ENCODE data around the gene ICAM1.

Gene ICAM1

DNA sequence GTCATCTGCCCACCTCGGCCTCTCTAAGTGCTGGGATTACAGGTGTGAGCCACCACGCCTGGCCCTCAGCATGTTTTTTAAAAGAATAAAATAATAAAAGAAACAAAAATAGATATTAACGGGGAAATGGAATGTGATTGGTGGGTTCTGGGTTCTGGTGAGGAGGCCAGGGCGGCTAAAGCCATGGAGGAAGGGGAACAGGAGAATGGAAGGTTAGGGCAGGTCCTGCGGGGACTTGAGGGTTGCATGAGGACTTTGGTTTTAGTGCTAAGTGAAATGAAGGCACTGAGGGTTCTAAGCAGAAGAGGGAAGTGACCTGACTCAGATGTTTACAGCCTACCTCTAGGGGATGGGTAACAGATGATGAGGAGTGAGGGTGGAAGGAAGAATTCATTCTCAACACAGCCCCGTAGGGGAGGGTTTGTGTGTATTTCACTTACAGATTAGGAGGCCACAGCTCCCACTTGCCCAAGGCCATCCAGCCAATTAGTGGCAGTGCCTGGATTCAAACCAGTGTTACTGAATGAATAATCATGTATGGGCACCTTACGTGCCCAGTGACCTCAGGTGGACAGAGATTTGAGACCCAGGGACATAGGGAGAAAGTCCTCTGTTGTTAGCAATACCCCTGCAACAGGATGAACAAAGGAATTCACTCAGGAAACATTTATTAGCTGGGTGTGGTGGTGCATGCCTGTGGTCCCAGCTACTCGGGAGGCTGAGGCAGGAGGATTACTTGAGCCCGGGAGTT lies 25.6 kb upstream of the ICAM1 start:
- no peak for DNase-seq

DNA sequence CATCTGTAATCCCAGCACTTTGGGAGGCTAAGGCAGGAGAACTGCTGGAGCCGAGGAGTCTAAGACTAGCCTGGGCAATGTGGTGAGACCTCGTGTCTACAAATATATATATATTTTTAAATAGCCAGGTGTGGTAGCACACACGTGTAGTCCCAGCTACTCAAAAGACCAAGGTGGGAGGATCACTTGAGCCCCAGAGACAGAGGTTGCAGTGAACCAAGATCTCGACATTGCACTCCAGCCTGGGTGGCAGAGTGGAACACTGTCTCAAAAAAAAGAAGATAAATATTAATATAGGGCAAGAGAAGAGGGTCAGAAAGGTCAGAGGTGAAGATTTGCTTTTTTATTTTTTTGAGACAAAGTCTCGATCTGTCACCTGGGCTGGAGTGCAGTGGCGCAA lies 24.4 kb upstream of the ICAM1 start:
- no peak for DNase-seq

DNA sequence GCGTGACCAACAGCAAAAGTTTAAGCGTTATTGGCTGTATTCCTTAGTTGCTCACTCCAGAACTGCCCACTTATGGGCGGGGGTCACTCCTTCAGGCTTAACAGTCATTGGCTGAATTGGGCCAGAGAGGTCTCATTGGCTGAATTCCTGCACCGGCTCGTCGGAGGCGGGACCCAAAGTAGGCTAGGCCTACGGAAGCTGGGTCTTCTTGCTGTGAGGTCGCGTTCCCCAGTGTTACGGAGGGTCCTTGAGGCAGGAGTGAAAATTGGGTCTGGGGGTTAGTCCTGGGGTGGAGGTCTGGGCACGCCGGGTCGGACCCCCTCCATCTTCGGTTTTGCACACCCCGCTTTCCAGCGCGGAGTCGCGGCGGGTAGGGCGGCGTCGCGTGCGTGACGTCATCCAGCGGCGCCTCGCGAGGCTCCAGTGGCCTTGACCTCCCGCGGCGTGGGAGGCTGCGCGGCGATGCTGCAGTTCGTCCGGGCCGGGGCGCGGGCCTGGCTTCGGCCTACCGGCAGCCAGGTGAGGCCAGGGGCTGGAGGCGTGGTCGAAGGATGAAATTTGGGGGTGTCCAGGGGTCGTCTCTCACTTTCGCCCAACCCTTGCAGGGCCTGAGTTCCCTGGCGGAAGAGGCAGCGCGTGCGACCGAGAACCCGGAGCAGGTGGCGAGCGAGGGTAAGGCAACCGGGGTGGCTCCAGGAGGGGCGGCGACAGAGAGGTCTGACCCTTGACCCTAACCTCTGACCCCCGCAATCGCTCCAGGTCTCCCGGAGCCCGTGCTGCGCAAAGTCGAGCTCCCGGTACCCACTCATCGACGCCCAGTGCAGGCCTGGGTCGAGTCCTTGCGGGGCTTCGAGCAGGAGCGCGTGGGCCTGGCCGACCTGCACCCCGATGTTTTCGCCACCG lies 18.9 kb upstream of the ICAM1 start, which contains the start of gene MRPL4:
TSS of gene MRPL4 (plus strand) at position 423 of the 903 bp plus-strand sequence. CDS start at position 463, 40 bp downstream.
- peak; percentile 87 to 93 for DNase-seq

DNA sequence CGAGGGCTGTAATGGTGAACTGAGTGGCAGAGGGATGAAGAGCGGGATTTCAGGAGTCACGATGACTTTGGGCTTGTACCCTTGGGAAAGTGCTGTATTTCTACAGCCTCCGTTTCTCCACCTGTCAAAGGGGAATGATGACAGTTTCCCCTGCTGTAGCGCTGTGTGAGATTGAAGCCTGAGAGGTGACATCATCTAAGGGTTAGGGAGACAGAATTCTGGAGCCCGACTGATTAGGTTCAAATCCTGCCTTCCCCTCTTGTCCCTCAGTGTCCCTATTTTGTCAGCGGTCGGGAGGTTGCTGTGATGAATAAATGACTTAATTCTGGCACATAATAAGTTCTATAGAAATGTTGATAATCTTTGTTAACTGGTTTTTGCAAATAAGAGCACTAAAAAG lies 18.2 kb upstream of the ICAM1 start:
- DNase-seq, result no peak

DNA sequence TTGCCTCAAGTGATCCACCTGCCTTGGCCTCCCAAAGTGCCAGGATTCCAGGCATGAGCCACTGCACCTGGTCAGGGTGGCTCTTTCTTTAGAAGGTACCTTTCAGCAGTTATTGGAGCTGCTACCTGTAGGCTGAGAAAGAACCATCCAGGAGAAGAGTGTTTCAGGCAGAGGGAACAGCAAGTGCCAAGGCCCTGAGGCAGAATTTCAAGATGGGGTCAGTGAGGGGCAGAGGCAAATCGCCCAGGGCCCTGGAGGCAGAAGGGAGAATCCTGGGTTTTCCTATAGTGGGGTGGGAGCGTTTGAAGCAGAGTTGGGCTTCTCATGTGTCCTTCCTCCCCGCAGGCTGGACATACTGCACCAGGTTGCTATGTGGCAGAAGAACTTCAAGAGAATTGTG lies 16.7 kb upstream of the ICAM1 start:
- no peak for DNase-seq

DNA sequence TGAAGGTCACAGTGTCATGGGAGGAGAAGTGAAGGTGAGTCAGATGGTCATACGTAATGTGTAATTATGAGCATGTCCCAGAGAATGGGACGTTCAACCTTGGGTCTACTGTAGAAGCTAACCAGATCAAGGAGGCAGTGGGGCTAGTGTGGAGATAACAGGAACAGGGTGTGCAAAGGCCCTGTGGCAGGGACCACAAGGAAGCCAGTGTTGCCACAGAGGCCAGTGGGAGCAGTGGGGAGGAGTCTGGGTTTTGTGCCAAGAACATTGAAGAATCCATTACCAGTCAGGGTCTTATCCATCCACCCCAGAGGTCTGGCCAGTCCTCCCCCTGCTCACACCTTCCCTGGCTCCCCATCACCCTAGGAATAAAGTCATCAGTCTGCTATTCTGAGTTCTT lies 15.6 kb upstream of the ICAM1 start:
- no peak for DNase-seq

DNA sequence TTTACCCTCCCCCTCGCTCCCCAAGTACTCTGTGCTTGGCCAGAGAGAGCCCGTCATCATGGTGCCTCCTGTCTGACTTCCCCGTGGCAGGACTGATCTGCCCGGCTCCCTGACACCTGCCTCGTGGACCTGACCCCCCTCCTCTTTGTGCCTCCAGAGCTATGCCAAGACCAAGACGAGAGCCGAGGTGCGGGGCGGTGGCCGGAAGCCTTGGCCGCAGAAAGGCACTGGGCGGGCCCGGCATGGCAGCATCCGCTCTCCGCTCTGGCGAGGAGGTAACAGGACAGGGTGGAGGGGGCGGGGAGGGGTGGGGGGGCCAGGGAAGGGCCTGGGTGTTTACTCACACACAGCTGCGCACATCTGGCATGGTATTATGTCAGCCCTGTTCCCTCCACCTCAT lies 14.4 kb upstream of the ICAM1 start:
- DNase-seq, result no peak

DNA sequence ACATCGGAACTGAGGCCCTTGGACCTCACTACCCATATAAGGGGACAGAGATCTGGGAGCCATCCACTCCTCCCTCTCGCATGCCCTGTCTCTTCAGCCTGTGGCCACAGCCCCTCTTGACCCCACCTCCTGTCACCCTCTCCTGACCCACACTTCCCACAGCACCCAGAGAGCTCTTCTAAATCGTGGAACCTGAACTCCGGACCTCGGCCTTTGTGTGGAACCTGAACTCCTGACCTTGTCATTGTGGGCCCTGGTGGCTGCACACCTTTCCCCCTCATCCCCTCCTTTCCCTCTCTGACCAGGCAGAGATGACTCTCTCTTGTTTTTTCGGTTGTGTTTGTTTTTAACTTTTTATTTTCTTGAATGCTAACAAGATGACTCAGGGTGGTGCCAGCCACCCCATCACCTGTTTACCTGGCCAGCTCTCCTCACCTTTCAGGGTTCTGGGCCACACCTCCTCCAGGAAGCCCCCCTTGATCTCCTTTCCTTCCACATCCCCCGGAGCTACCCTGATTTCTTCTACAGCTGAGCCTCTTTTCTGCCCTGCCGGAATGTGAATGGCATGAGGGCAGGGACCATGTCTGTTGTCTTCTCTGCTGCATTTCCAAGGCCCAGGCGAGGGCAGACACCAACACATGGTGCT lies 13.8 kb upstream of the ICAM1 start:
- DNase-seq, result no peak

DNA sequence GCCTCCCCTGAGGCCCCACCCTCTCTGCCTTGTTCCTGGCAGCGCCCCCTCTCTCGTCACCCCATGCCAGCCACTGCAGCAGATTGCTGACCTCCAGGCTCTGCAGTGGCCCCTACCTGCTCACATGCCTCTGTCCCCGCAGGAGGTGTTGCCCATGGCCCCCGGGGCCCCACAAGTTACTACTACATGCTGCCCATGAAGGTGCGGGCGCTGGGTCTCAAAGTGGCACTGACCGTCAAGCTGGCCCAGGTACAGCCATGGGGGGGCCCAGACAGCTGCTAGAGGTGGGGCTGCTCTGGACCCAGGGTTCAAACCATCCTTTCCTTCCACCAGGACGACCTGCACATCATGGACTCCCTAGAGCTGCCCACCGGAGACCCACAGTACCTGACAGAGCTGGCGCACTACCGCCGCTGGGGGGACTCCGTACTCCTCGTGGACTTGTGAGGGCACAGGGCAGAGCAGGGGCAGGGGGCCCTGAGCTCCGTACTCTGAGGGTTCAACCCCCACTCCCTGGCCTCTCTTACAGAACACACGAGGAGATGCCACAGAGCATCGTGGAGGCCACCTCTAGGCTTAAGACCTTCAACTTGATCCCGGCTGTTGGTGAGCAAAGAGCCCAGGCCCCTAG lies 12.7 kb upstream of the ICAM1 start:
- no peak for DNase-seq

DNA sequence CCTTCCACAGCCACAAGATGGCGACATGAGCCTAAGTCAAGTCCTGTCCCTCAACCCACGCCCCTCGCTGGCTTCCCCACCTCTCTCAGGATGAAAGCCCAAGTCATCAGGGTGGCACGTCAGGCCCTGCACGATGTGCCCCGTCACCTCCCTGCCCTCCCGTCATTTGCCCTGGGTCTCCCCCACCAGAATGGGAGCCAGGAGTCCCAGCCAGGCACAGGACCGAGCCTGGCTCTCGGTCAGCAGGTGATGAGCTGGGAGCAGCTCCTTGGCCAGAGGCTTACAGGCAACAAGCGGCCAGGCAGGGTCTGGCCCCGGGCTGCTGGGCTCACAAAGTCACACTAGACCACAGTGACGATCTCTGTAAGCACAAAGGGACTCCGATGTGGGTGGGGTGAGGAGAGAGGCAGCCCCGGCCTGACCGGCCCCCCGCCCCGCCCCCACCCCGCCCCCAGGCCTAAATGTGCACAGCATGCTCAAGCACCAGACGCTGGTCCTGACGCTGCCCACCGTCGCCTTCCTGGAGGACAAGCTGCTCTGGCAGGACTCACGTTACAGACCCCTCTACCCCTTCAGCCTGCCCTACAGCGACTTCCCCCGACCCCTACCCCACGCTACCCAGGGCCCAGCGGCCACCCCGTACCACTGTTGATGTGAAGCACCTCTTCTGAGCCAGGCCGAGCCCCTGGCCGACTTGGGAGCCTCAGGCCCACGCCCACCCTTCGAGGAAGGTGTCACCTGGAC lies 11.6 kb upstream of the ICAM1 start:
- peak; percentile 92 to 95 for DNase-seq

DNA sequence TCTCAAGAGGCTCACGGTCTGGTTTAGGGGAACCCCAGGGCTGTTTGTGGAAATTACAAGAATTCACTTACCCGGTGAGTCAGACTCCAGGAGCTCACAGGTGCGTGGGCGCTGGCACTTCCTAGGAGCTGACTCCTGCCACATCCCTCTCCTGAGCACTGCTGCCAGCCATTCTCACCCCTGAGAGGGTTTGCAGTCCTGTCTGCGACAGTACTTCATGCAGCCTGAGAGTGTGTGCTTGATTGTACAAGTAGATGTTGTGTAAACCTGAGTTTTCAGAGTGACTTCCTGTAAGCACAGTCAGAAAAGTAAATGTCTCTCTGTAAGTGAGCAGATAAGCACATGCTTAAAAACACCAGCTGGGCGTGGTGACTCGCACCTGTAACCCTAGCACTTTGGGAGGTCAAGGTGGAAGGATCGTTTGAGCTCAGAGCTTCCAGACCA lies 10.8 kb upstream of the ICAM1 start:
- DNase-seq, result peak; percentile 60 to 62

DNA sequence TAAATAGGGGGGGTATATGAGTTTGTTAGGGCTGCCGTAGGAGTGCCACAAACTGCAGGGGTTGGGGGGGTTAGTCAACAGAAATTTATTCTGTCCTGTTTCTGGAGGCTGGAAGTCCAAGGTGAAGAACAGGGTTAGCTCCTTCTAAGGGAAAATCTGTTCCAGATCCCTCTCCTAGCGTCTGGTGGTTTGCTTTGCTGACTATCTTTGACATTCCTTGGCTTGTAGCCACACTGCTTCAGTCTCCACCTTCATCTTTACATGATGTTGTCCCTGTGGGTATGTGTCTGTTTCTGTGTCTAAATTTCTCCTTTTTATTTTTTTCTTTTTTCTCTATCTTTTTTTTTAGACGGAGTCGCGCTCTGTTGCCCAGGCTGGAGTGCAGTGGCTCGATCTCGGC lies 8.1 kb upstream of the ICAM1 start:
- DNase-seq, result no peak

DNA sequence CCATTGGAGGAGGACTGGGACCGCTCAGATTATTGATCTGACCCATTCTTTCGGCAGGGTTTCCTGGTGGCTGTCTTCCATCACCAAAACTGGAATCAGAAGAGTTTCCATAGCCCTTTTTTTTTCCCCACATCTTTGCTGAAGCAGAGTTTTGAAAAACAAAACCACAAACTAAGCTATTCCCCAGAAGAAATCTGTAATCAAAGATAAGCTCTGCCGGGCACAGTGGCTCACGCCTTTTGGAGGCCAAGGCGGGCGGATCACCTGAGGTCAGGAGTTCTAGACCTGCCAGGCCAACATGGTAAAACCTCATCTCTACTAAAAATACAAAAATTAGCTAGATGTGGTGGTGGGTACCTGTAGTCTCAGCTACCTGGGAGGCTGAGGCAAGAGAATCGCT lies 4.2 kb upstream of the ICAM1 start:
- DNase-seq, result no peak

DNA sequence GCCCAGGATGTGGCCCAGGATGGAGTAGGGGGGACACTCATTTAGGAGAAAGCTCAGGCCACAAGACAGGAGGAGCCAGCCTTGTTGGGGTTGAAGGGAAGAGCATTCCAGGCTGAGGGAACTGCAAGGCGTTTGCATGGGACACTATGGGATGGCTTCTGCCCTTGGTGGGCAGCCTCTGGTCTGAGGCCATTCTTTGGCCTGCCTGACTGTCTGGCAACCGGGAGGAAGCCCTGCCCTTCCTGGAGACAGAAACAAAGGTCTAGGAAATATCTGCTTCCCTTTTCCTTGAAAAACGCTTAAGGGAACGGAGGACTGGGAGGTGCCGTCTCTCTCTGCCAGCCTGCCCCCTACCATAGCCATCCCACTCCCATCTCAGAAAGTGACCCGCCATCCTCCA lies 2.8 kb upstream of the ICAM1 start:
- no peak for DNase-seq

DNA sequence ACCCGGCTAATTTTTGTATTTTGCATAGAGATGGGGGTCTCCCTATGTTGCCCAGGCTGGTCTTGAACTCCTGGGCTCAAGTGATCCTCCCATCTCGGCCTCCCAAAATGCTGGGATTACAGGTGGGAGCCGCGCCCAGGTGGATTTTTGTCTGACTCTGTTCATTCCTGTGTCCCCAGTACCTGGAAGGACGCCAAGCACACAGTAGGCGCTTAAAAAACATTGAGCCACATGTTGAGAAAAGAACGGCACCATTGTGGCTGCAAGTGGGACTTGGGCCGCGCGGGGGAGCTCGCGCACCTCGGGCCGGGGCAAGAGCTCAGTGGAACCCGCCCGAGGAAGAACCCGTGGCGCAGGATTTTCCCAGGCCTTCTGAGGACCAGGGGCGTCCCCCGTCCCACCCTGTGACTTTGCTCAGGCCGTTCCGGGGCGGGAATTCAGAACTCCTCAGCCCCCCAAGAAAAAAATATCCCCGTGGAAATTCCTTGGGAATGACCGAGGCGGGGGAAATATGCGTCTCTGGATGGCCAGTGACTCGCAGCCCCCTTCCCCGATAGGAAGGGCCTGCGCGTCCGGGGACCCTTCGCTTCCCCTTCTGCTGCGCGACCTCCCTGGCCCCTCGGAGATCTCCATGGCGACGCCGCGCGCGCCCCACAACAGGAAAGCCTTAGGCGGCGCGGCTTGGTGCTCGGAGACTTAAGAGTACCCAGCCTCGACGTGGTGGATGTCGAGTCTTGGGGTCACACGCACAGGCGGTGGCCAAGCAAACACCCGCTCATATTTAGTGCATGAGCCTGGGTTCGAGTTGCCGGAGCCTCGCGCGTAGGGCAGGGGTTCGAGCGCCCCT lies 1.4 kb upstream of the ICAM1 start:
- DNase-seq, result peak; percentile 91 to 92

DNA sequence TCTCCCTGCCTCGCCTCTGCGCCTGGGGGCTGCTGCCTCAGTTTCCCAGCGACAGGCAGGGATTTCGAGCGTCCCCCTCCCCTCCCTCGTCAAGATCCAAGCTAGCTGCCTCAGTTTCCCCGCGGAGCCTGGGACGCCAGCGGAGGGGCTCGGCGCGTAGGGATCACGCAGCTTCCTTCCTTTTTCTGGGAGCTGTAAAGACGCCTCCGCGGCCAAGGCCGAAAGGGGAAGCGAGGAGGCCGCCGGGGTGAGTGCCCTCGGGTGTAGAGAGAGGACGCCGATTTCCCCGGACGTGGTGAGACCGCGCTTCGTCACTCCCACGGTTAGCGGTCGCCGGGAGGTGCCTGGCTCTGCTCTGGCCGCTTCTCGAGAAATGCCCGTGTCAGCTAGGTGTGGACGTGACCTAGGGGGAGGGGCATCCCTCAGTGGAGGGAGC lies 722 bp upstream of the ICAM1 start:
- DNase-seq, result peak; percentile 67 to 69

DNA sequence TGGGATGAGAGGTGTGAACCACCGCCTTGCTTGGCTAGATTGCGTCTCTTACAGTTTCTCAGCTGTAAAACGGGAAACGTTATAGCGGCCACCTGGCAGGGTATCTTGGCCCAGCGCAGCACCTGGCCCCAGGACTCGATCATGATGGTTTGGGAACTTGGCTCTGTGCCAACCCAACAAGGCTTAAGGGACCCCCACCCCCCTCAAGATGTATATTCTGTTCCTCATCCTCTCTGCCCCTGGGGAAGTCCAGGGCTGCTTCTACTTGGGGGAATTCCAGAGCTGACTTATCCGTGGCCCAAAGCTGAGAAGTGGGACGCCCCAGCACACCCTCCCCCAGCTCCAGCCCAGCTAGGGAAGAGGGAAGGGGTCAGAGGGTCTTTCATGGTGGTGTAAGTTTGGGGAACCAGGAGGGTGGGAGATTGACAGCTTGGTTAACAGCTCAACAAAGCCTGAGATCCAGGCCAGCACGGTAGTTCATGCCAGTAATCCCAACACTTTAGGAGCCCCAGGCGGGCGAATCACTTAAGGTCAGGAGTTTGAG lies 695 bp downstream of the ICAM1 start:
- no peak for DNase-seq

DNA sequence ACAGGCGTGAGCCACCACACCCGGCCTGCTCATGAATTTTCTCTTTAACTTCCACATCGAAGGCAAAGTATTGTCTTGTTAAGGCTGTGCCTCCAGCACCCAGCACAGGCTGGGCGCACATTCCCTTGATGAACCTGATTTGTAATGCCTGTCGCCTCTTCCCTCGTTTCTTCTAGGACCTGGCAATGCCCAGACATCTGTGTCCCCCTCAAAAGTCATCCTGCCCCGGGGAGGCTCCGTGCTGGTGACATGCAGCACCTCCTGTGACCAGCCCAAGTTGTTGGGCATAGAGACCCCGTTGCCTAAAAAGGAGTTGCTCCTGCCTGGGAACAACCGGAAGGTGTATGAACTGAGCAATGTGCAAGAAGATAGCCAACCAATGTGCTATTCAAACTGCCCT lies 3.7 kb downstream of the ICAM1 start:
- DNase-seq, result no peak

DNA sequence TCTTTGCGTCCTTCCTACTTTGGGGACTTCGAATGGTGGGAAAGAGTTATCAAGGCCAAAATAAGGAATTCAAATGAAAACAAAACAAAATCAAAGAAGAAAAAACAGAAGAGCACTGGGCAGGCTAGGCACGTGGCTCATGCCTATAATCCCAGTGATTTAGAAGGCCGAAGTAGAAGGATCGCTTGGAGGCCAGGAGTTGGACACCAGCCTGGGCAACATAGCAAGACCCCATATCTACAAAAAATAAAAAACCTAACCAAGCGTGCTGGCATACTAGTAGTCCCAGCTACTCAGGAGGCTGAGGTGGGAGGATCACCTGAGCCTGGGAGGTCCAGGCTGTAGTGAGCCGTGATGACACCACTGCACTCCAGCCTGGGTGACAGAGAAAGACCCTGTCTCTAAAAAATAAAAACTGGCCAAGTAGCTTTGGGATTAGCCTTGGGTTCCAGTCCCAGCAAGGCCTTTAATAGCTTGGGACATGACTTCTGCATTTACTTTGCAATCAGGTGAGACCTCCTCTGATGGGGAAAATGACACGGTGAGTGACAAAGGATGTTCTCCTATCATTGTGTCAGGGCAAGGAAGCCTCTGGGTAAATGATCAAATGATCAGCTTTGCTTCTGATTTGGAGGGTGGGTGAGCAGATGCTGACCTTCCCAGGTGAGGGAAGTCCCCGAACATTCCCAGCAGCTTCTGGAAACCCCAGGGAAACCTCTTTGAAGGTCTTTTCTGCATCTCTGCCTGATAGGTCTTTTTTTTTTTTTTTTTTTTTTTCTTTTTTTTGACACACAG lies 7.1 kb downstream of the ICAM1 start:
- DNase-seq, result no peak

DNA sequence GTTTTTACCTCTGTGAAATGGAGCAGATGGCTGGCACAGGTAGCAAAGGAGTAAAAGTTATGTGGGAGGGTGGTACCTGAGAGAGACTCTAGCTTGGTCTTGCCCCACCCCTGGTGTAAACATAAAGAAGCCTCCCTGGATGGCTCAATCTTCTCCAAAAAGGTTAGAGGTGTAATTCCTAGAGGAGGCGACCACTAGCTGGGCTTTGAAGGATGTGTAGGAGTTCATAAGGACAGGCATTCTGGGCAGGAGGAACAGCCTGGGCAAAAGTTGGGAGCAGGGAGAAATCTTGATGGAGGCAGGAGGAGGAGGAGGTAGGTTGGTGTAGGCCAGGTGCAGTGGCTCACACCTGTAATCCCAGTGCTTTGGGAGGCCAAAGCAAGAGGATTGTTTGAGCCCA lies 8.0 kb downstream of the ICAM1 start:
- no peak for DNase-seq
